ENCODE data around the gene SH2D3A. TPM values are rescaled to one million over a fixed set of nuclear protein-coding genes. Genes with fewer than 3 reads are reported as not detected.

The SH2D3A gene
- total and polyA plus RNA-seq, 2 of the 8 experiments (the other 6 are each of a cell fraction or from before 2014, with no cell fraction given), result 14.5 to 22.1 TPM

DNA sequence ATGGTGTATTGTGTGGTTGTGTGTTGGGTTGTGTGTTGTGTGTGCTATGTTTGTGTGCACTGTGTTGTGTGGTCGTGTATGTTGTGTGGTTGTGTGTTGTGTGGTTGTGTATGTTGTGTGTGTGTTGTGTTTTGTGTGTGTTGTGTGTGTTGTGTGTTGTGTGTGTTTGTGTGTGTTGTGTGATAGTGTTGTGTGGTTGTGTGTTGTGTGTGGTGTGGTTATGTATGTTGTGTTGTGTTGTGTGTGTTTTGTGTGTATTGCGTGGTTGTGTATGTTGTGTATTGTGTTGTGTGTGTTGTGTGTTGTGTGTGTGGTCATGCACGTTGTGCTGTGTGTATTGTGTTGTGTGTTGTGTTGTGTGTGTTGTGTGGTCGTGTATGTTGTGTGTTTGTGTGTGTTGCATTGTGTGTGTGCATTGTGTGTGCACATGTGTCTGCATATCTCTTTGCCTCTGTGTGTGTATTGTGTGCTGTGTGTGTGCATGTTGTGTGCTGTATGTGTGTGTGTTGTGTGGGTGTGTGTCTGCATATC is 49.7 kb downstream of the SH2D3A start:
- ChIA-PET CTCF (ENCODE audit: partially characterized antibody) (no interaction called here), POLR2A (ENCODE audit: partially characterized antibody) (no interaction called here)
- Histone ChIP-seq H3K79me2 (ENCODE audit: control insufficient read depth in 1 of 2, insufficient read depth in 2 of 2, low read length in 2 of 2) (no peaks in the 10 kb centered on the region; a peak in 1 of 4 replicates), H3K9me3 (ENCODE audit: insufficient read depth in 2 of 2, low read depth in 1 of 2, low read length in 1 of 2) (no peaks in the 10 kb centered on the region), H2BK15ac (ENCODE audit: low read length) (peak overlapping the region; percentile 95), H3K4me2 (ENCODE audit: insufficient read depth in 1 of 2, low read depth in 2 of 2, low read length in 2 of 2) (peak overlapping the region; percentile 9 to 83; a peak in 2 of 4 replicates), H3K4ac (replicated peaks; ENCODE audit: insufficient read length, low read depth, low read length) (peak overlapping the region; percentile 94), H3K23ac (ENCODE audit: insufficient read length) (peak overlapping the region; percentile 37), H4K20me1 (replicated peaks in 1 of 2; ENCODE audit: control insufficient read depth in 1 of 2, insufficient read depth in 2 of 2, low read length in 2 of 2) (peaks cover 0 to 6% of the 10 kb centered on the region in 2 experiments), H2AK5ac (ENCODE audit: low read depth, low read length) (peak overlapping the region; percentile 100), H2BK20ac (ENCODE audit: low read length) (peak overlapping the region; percentile 68; the same call in 1 of the 2 replicates), H4K91ac (replicated peaks; ENCODE audit: insufficient read length, low read length) (peak overlapping the region; percentile 95), H4K8ac (ENCODE audit: extremely low read depth, insufficient read depth, low read length) (no peak overlapping the region; the same call in 1 of the 2 replicates), H2BK12ac (ENCODE audit: low read depth, low read length) (peak overlapping the region; percentile 98), H3K4me3 (ENCODE audit: extremely low read depth in 1 of 4, insufficient read depth in 2 of 4, low read depth in 3 of 4, low read length in 4 of 4) (peak overlapping the region in 2 of 4 experiments; percentile 11 to 32; a peak in 2 of 8 replicates), H3K4me1 (replicated peaks in 1 of 4; ENCODE audit: control insufficient read depth in 3 of 4, insufficient read depth in 4 of 4, low read length in 3 of 4) (peaks cover 0 to 11% (median 4%) of the 10 kb centered on the region in 4 experiments; a peak in 4 of 7 replicates), H2AFZ (ENCODE audit: low read length) (no peak overlapping the region), H3K18ac (ENCODE audit: extremely low read depth, low read length) (peak overlapping the region; percentile 10; the same call in 1 of the 2 replicates), H3K56ac (replicated peaks; ENCODE audit: insufficient read length, low read depth, low read length) (peak overlapping the region; percentile 97), H3K79me1 (ENCODE audit: low read depth, low read length) (no peaks in the 10 kb centered on the region), H3K27ac (ENCODE audit: low read depth, low read length) (no peak overlapping the region), H3K36me3 (ENCODE audit: control insufficient read depth in 2 of 4, insufficient read depth in 4 of 4, low read length in 3 of 4) (no peaks in the 10 kb centered on the region; a peak in 1 of 8 replicates), H2BK5ac (ENCODE audit: low read depth, low read length) (peak overlapping the region; percentile 73), H3K23me2 (ENCODE audit: low read depth, low read length) (peaks cover 10% of the 10 kb centered on the region), H4K5ac (ENCODE audit: insufficient read length, low read depth, low read length) (no peak overlapping the region), H3K27me3 (replicated peaks in 1 of 4; ENCODE audit: control insufficient read depth in 3 of 4, extremely low read depth in 1 of 4, insufficient read depth in 3 of 4, low read length in 3 of 4) (no peaks in the 10 kb centered on the region; a peak in 1 of 7 replicates), H3K9ac (replicated peaks in 1 of 4; ENCODE audit: extremely low read depth in 1 of 4, low read depth in 3 of 4, low read length in 3 of 4) (peak overlapping the region in 1 of 4 experiments; percentile 22; a peak in 1 of 7 replicates), H2BK120ac (replicated peaks; ENCODE audit: low read depth, low read length) (peak overlapping the region; percentile 69), H3K14ac (ENCODE audit: insufficient read length) (peak overlapping the region; percentile 37)
- peak; percentile 84 for FAIRE-seq
- DNase-seq (ENCODE audit: low read depth in 1 of 2, low spot score in 2 of 2), result no peak
- TF ChIP-seq HDAC6 (IDR thresholded peaks at IDR 0.05; ENCODE audit: low read depth, low read length), result peak; percentile 97
- TF ChIP-seq SRF (IDR thresholded peaks at IDR 0.05; ENCODE audit: low read depth, low read length), result no peak
- 83% methylated on average over 4 of the region's 4 CpGs; no CpG with 5 or more reads in 1 of the 2 experiments for WGBS, 2 experiments (ENCODE audit: extremely low coverage in 1 of 2, insufficient coverage in 1 of 2, insufficient read length in 1 of 2, insufficient replicate concordance in 2 of 2, low coverage in 1 of 2, low lambda C conversion rate in 2 of 2, missing lambda C conversion rate in 1 of 2)

All from H1 (cell line).